GM11168 (cell line): ENCODE measurements around the gene HSD17B13.
"Not testable (repeated sequence)": the region's sequence is repeated elsewhere in the genome, so short reads cannot be mapped to it uniquely, and the experiment has no call there.

ENCODE experiments used
- in situ Hi-C: fragments of 300-500 bp; cut with MboI; formaldehyde crosslinking; loops from one replicate; pipeline ENCODE4 v1.12.0; 2022; ENCODE audit warnings: low sequenced_read_pairs; ENCODE audit not compliant: unreplicated experiment

HSD17B13 gene

DNA sequence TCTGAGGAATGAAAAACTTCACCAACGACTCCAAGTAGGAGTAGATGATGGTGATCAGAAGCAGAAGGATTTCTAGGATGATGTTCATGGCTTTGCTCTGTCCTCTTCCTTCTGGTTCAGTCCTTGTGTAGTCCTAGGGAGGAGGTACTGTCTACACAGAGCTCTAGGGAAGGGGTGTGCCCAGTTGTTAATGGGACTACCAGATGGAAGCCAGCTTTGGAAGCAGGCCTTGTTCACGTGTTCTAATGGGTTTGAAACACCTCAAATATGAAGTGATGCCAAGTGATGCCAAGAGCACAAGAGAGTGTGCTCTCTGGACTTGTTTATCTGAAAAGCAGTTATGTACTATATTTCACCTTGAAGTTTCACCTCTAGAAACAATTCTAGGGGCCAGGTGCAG, at the start of gene HSD17B13:
TSS of gene HSD17B13 (minus strand) at position 129 of the 400 bp plus-strand sequence. CDS start at position 88, 41 bp downstream.
- in situ Hi-C loops = no loop called here

DNA sequence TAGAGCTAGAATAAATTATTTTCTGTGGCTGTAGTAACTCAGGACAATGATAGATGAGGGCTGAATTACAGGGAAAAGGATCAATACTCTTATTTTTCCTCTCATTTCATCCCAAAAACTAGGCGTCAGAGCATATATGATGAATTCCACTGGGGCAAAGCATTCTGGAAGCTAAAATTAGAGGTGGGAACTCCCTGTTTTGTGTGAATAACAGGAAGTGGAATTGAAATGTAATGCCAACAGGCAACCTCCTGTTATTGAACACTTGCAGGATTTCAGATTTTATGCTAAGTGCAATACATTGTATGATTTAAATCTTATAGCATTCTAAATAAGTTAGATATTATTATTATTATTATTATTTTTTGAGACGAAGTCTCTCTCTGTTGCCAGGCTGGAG, 47.4 kb upstream of the HSD17B13 start:
- in situ Hi-C loops = no loop called here

GRCh38 chr4:87366521-87367162, 44.0 kb upstream of the HSD17B13 start:
- in situ Hi-C loops = no loop called here

DNA sequence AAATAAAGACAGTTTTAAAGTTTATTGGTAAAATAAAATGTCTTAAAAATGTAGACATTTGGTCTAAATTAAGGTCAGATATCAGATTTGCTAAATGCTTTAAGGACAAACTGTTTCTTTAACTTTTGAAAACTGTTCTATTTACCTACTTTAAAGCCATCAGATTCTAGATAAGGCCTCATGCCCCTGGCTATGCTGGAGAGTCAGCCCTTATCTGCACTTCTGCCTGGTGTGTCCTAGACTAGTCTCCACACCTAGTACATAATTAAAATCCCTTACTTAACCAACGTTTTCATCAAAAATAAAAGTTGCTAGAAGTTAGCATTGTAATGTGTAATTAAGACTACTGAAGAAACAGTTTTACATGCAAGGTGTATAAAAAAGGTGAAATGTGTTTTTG, 42.7 kb upstream of the HSD17B13 start:
- in situ Hi-C loops = no loop called here

GRCh38 chr4:87363552-87363951, 40.9 kb upstream of the HSD17B13 start:
- in situ Hi-C loops = no loop called here

- in situ Hi-C loops = no loop called here
Observed at GRCh38 chr4:87360338-87360935, 37.8 kb upstream of the HSD17B13 start.

DNA sequence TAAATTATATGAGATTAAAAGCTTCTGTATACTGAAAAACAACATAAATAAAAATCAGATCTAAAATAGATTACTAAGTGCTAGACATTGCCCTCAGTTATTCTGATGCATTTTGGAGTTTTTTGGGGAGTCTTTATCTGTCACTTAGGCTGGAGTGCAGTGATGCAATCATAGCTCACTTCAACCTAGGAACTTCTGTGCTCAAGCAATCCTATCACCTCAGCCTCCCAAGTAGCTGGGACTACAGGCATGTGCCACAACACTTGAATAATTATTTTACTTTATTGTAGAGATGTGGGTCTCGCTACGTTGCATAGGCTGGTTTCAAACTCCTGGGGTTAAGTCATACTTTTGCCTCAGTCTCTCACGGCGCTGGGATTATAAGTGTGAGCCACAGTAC, 36.6 kb upstream of the HSD17B13 start:
- in situ Hi-C loops = loop anchor here (10.0 kb wide), 1 partner anchor 486 kb away; no protein-coding TSS in a partner anchor

GRCh38 chr4:87356832-87357526, 34.3 kb upstream of the HSD17B13 start:
- in situ Hi-C loops = loop anchor here (10.0 kb wide), 1 partner anchor 488 kb away; no protein-coding TSS in a partner anchor

- in situ Hi-C loops = loop anchor here (10.0 kb wide), 1 partner anchor 490 kb away; no protein-coding TSS in a partner anchor
Observed at GRCh38 chr4:87354168-87355102, 31.8 kb upstream of the HSD17B13 start.

DNA sequence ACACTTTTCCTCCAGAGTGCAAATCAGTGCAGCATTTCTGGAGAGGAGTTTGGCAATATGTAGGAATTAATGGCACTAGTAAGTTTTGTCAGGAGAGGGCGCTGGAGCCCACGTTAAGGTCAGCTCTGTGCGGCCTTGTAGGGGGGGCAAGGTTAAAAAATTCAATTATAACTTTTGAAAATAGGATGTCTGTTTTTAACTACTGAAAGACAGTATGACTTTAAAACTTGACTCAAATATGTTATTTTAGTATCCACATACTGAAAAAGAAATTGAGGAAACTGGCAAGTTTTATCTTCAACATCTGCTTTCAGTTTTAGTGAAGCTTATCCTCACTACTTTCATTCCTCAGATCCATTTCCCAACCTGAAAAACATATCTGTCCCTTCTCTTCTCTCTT, 30.9 kb upstream of the HSD17B13 start:
- in situ Hi-C loops = loop anchor here (10.0 kb wide), 1 partner anchor 491 kb away; no protein-coding TSS in a partner anchor

DNA sequence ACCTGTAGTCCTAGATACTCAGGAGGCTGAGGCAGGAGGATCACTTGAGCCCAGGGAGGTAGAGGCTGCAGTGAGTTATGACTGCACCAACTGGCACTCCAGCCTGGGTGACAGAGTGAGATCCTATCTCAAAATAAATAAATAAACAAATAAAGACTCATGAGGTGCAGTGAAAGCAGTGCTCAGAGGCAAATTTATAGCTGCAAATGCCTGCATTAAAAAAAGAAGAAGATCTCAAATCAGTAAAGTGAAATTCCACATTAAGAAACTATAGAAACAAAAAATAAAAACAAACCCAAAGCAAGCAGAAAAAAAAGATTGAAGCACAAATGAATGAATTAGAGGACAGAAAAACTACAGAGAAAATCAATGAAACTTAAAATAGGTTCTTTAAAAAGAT, 22.5 kb upstream of the HSD17B13 start:
- in situ Hi-C loops = no loop called here

DNA sequence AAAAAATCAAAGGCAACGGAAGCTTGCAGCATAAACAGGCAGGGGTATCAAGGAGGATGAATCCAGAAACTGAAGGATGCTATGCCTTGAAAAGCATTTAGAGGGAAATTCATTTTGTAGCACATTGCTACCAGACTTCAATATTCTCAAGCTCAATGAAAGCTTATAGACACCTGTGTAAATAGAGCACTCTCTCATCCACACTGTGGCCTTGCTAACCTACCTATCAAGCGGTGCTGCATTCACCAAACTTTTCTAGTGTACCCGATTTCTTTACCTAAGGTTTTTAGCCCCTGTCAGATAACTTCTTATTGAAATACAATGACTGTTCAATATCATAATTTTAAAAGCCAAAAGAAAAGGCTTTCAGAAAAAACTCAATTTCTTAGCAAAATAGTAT, 20.2 kb upstream of the HSD17B13 start:
- in situ Hi-C loops = no loop called here

DNA sequence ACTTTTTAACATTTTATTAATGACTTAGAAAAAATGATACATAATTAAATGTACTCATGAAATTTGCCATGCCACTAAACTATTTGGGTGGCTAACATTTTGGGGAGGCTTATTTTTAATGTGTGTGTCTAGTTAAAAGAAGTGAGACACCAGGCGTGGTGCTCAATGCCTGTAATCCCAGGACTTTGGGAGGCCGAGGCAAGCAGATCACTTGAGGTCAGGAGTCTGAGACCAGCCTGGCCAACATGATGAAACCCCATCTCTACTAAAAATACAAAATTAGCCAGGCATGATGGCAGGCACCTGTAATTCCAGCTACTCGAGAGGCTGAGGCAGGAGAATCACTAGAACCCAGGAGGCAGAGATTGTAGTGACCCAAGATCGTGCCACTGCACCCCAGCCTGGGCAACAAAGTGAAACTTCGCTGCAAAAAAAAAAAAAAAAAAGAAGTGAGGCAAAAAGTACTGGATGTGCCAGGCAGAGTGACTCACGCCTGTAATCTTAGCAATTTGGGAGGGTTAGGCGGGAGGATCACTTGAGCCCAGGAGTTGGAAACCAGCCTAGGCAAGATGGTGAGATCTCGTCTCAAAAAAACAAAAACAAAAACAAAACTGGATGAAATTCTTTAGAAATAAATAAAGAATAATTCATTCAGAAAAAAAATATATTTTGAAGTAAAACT, 19.4 kb upstream of the HSD17B13 start:
- in situ Hi-C loops = not testable (repeated sequence)

GRCh38 chr4:87339440-87339839, 16.8 kb upstream of the HSD17B13 start:
- in situ Hi-C loops = no loop called here

- in situ Hi-C loops = no loop called here
Observed at GRCh38 chr4:87337361-87337760, 14.7 kb upstream of the HSD17B13 start.

GRCh38 chr4:87333267-87333666, 10.6 kb upstream of the HSD17B13 start:
- in situ Hi-C loops = no loop called here

GRCh38 chr4:87330761-87331160, 8.1 kb upstream of the HSD17B13 start:
- in situ Hi-C loops = no loop called here

DNA sequence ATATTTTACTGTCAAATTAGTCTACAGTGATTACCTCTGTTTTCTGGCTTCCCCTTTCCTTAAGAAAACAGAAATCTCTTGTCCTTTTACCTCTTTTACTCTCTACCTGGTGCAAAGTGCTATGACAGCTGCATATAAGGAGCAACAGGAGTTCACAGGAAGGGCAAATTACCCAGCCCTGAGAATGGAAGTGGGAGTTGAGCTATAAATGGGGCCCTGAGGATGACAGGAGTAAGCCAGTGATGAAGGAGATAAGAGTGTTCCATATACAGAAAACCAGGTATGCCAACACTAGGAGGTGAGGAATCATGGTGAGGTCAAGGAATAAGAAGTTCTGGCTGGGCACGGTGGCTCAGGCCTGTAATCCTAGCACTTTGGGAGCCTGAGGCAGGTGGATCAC, 4.5 kb upstream of the HSD17B13 start:
- in situ Hi-C loops = no loop called here

DNA sequence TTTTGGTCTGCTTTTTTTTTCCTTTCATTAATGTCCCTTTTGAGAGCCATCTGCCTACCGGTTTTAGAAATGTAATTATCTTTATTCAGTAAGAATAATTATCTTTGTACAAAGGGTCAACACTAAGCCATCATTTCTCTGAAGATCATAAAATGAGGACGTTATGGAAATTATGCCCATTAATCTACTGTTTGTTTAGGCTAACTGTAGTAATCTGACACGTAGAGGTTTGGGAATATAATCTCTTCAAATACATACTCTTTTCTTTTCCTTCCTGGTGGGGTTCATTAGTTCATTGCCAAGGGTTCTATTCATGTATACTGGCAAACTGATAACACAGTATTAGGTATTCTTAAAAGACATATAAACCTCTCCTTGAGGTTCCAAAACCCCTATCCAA, 3.8 kb upstream of the HSD17B13 start:
- in situ Hi-C loops = no loop called here

DNA sequence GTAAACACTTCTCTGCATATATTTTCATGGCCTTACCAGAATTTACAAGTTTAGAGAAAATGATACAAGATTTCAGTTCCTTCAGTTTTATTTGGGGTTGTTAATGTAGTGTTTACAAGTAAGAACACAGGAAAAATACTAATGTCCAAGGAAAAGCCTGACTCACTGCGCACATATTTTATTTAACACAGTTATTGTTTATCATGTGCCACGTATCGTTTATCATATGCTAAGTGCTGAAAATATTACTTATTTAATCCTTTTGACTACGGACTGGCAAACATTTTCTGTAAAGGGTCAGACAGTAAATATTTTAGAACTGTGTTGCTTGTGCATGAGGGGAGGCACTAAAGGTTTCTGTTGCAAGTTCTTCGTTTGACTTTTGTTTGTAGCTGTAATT, 794 bp downstream of the HSD17B13 start:
- in situ Hi-C loops = no loop called here
